HuH-7.5 (cell line): ENCODE data around the gene CABYR.

Experiments used
- DNase-seq: peaks from one replicate; pipeline ENCODE4 v3.0.0; 2011; ENCODE audit warnings: low spot score

Gene CABYR, protein sequence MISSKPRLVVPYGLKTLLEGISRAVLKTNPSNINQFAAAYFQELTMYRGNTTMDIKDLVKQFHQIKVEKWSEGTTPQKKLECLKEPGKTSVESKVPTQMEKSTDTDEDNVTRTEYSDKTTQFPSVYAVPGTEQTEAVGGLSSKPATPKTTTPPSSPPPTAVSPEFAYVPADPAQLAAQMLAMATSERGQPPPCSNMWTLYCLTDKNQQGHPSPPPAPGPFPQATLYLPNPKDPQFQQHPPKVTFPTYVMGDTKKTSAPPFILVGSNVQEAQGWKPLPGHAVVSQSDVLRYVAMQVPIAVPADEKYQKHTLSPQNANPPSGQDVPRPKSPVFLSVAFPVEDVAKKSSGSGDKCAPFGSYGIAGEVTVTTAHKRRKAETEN

GRCh38 chr18:24138789-24139616, at the start of gene CABYR:
Gene CABYR (plus strand): TSS chr18:24139062. CDS start chr18:24143115, 4,053 bp downstream.
- DNase-seq: peak; percentile 57

GRCh38 chr18:24089076-24089475, 49.8 kb upstream of the CABYR start:
- DNase-seq: no peak

DNA sequence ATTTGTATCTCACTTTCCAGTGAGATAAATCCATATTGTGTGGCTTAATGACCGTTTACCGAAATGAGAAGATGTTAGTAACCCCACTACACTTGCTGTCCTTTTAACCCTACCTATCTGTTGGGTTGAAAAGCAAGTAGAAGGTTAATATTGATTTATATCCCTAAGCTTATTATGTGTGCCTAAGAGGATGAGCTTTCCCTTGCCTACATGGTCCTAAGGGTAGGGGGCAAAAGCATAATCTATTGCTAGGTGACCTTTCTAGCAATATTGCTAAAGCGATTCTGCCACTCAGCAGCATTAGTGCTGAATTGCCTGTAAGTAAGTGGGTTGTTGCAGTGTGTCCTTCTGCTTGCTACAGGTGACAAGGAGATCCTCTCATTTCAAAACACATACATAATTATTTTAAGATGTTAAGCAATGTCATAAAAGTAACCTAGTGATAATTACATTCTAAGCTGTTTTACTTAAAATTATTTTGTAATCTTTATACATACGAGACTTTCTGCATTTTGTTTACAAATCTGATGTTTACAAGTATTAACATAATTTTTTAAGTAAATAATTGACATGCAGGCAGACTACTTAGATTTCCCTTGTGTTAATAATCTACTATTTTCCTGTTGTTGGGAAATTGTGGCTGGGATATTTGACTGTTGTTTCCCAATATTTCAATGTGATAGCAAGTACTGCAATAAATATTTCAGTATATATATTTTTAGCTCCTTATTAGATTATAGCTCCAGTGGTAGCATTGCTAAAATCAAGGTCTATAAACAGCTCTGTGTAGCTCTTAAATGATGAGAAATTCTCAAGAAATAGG, 49.1 kb upstream of the CABYR start:
- no peak for DNase-seq

GRCh38 chr18:24090876-24091275, 48.0 kb upstream of the CABYR start:
- no peak for DNase-seq

GRCh38 chr18:24094561-24094960, 44.3 kb upstream of the CABYR start:
- no peak for DNase-seq

GRCh38 chr18:24095976-24096375, 42.9 kb upstream of the CABYR start:
- no peak for DNase-seq

- no peak for DNase-seq
These were observed 35.4 kb upstream of the CABYR start for GRCh38 chr18:24103320-24104021.

GRCh38 chr18:24104486-24104885, 34.4 kb upstream of the CABYR start:
- DNase-seq: no peak

GRCh38 chr18:24108641-24109040, 30.2 kb upstream of the CABYR start:
- DNase-seq: no peak

DNA sequence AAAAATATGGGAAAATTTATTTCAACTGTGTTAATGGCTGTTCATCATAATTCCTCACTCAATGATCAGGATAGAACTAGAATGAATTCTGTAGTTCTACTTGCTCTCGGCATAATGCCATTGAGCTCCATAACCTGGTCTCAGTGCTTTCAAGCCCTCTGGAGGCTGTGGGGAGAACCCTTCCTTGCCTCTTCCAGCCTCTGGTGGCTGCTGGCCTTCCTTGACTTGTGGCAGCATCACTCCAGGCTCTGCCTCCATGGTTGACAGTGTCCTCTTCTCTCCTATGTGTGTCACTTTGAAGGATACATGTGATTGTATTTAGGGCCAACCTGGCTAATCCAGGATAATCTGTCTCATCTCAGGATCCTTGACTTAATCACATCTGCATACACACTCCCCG, 26.9 kb upstream of the CABYR start:
- DNase-seq: no peak

- no peak for DNase-seq
These were observed 26.4 kb upstream of the CABYR start for GRCh38 chr18:24112464-24112863.

DNA sequence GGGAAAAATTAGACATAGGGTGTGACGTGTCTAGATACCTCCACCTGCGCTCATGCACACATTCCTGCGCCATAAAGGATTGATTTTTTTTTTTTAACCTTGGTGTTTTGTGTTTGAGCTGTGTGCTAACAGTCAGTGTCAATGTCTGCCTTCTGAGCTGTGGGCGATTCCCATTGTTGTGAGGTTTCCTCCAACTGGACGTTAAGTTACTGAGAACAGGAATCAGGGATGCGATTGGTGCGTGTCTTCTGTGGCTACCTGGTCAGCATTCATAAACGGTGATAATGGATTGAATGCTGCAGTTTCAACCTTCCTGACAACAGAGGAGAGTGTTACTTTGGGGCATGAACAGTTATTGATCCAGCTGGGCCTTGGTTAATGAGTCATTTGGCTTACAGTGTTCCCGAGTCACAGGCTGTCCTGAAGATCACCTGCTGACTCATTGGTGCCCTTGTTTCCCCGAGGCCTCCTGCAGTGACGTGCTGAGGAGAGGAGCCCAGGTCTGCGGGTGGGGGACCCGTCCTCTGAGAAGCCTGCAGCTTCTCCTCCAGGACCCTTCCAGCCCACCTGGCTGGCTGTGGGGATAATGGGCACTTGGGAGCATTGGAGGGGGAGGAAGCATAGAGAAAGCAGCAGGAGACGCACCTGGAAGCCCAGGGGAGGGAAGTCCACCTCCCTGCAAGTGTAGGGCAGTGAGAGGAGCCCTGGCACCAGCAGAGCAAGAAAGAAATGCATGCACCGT, 25.8 kb upstream of the CABYR start:
- peak; percentile 46 for DNase-seq

- no peak for DNase-seq
These were observed 23.8 kb upstream of the CABYR start for GRCh38 chr18:24114924-24115549.

DNA sequence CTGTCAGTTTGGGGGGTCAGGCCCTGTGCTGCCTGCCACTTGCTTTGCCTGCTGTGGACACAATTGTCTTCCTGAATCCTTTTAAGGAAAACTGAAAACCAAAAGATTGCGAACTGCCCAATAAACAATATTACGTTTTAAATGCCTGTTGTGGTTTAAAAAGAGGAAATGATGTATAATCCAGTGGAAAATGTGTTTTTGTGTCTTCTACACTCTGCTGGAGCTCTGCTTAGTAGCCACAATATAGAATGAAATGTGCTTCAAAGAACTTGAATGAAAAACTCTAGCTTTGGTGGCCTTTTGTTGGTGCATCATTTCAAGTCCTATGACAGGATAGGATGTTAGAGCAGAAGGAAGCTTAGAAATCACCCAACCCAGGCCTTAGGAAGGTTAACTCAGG, 23.2 kb upstream of the CABYR start:
- DNase-seq: no peak

- no peak for DNase-seq
These were observed 19.9 kb upstream of the CABYR start for GRCh38 chr18:24118750-24119577.

DNA sequence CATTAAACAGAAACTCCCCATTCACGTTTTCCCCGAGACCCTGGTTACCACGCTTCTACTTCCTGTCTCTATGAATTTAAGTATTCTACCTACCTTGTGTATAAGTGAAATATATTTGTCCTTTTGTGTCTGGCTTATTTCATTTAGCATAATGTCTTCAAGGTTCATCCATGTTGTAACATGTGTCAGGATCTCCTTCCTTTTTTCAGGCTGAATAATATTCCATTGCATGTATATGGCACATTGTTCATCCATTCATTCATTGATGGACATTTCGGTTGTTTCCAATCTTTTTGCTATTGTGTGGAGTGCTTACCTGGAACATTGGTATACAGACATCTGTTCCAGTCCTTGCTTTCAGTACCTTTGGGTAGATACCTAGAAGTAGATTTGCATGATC, 18.2 kb upstream of the CABYR start:
- DNase-seq: no peak

DNA sequence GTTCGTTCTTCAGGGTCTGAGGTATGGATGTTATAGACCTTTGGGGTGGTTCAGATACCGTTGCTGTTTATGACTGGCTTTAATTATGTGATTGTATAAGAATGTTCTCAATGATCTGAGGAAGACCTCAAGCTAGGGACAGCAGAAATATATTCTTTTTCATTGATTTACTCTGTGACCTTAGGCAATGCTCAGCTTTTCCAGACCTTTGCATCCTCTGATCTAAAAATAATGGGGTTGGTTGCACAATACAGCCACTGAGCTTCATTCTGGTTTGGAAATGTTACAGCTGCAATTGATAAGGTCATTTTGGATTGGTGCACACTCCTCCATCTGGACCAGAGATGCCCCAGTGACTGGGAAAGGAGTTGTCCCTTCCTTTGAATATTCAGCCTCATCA, 17.2 kb upstream of the CABYR start:
- no peak for DNase-seq

DNA sequence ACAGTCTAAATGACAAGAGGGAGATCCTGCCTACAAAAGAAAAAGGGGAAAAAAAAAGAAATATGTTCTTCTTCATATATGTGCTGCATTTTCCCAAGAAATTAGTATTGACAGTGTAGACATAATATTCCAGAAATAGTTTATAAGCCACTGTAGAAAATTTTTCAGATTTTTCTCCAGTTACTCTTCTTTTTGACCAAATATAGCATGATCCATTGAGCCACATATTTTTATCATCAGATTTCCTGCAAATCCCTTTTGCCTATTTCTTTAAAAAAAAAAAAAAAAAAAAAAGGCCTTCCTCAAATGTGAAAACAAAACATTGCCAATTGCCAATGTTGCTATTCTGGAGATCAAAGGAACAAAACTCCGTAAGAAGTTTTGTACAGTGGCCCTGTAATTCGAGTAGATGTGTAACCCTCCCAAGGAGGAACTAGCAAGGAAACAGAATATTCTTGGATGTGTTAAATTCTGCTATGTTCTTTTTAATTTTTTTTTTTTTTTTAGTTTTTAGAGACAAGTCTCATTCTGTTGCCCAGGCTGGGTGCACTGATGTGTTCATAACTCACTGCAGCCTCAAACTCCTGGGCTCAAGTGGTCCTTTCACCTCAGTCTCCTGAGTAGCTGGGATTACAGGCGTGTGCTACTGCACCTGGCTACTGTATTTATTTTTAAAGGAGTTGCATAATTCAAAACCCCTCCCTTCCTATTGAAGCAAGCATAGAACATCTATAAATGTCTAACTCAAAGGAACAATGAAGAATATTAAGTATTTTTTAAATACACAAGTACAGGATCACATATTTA, 12.5 kb upstream of the CABYR start:
- DNase-seq: no peak

DNA sequence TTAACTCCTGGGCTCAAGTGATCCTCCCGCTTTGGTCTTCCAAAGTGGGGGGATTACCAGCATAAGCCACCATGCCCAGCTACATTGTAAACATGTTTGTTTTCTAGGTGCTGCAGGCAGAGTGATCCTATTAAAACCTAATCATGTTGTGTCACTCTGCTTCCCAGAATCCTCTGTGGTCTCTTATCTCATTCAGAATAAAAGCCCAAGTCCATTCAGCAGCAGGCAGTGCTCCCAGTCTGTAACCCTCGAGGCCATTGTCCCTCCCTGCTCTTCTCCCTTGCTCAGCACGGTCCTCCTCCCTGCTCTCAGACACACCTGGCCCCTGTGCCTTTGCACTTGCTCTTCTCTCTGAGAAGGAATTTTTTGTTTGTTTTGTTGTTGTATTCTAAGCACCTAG, 11.1 kb upstream of the CABYR start:
- no peak for DNase-seq
